ENCODE measurements around the gene BANF1. TPM values are rescaled to one million over a fixed set of nuclear protein-coding genes. Genes with fewer than 3 reads are reported as not detected.
A peak's percentile ranks its signal among the peaks of the same experiment; 100 is the strongest.

Gene BANF1
- polyA plus RNA-seq, 1 donor (not counting 4 experiments of a cell fraction or from before 2014, with no cell fraction given) = 154 TPM

GRCh38 chr11:66051371-66051765 is 49.1 kb downstream of the BANF1 start:
- H4K20me1 ChIP-seq (ENCODE audit: control insufficient read depth, extremely low read depth, insufficient read depth, low read length) = no peaks in the 10 kb centered on the region
- peaks cover 8 to 15% of the 10 kb centered on the region in 2 experiments for H3K36me3 ChIP-seq (ENCODE audit: control insufficient read depth in 2 of 2, extremely low read depth in 1 of 2, insufficient read depth in 2 of 2, low read length in 2 of 2)
- H3K9me1 ChIP-seq (ENCODE audit: control insufficient read depth, extremely low read depth, insufficient read depth, low read length) = no peaks in the 10 kb centered on the region
- peak overlapping the region; percentile 94 for H3K9ac ChIP-seq (ENCODE audit: control insufficient read depth, extremely low read depth, insufficient read depth, low read length)
- H3K4me2 ChIP-seq (ENCODE audit: control insufficient read depth, extremely low read depth, insufficient read depth, low read depth, low read length) = peak overlapping the region; percentile 90
- H2AFZ ChIP-seq (ENCODE audit: control insufficient read depth, low read length) = peak overlapping the region; percentile 78
- H3K4me3 ChIP-seq (ENCODE audit: control insufficient read depth in 2 of 3, extremely low read depth in 1 of 3, insufficient read depth in 2 of 3, low read depth in 1 of 3, low read length in 3 of 3) = peak overlapping the region; percentile 66 to 94 (median 77)
- no peaks in the 10 kb centered on the region for H3K9me3 ChIP-seq (ENCODE audit: control insufficient read depth, low read depth, low read length)
- H3K27me3 ChIP-seq (ENCODE audit: control insufficient read depth, extremely low read depth, insufficient read depth, low read length) = peaks cover 4% of the 10 kb centered on the region
- H3K27ac ChIP-seq (ENCODE audit: control insufficient read depth, insufficient read depth, low read length) = peak overlapping the region; percentile 85
- peaks cover 31% of the 10 kb centered on the region for H3K79me2 ChIP-seq (ENCODE audit: control insufficient read depth, insufficient read depth, low read length)
- FAIRE-seq (no peak), DNase-seq (ENCODE audit: low read depth, low spot score) (no peak)
- dilution Hi-C loops (cut with MboI; ENCODE audit: extremely low pct_ligation_motif_present, low sequenced_read_pairs) = no loop called here
- TF ChIP-seq EZH2 (IDR thresholded peaks at IDR 0.05; ENCODE audit: low read length) (no peak), CTCF (optimal IDR thresholded peaks at IDR 0.05 in 1 of 3, IDR thresholded peaks at IDR 0.05 in 1 of 3, conservative IDR thresholded peaks at IDR 0.05 in 1 of 3; ENCODE audit: extremely low read depth in 1 of 3, insufficient read depth in 2 of 3, low read length in 3 of 3) (no peak)
- peaks cover 17% of the 10 kb centered on the region for H3K4me1 ChIP-seq (ENCODE audit: control insufficient read depth, extremely low read depth, insufficient read depth, low read length)

- Histone ChIP-seq H3K79me2 (ENCODE audit: control insufficient read depth, insufficient read depth, low read length) (peaks cover 35% of the 10 kb centered on the region), H3K4me1 (ENCODE audit: control insufficient read depth, extremely low read depth, insufficient read depth, low read length) (peaks cover 17% of the 10 kb centered on the region), H3K9ac (ENCODE audit: control insufficient read depth, extremely low read depth, insufficient read depth, low read length) (peak within 1 kb of the TSS; percentile 94), H3K27ac (ENCODE audit: control insufficient read depth, insufficient read depth, low read length) (peak within 1 kb of the TSS; percentile 85), H3K9me3 (ENCODE audit: control insufficient read depth, low read depth, low read length) (no peaks in the 10 kb centered on the region), H3K9me1 (ENCODE audit: control insufficient read depth, extremely low read depth, insufficient read depth, low read length) (no peaks in the 10 kb centered on the region), H3K4me2 (ENCODE audit: control insufficient read depth, extremely low read depth, insufficient read depth, low read depth, low read length) (peak within 1 kb of the TSS; percentile 90), H3K4me3 (ENCODE audit: control insufficient read depth in 2 of 3, extremely low read depth in 1 of 3, insufficient read depth in 2 of 3, low read depth in 1 of 3, low read length in 3 of 3) (peak within 1 kb of the TSS; percentile 66 to 98 (median 94)), H3K36me3 (ENCODE audit: control insufficient read depth in 2 of 2, extremely low read depth in 1 of 2, insufficient read depth in 2 of 2, low read length in 2 of 2) (peaks cover 12 to 22% of the 10 kb centered on the region in 2 experiments), H4K20me1 (ENCODE audit: control insufficient read depth, extremely low read depth, insufficient read depth, low read length) (no peaks in the 10 kb centered on the region), H3K27me3 (ENCODE audit: control insufficient read depth, extremely low read depth, insufficient read depth, low read length) (peaks cover 4% of the 10 kb centered on the region), H2AFZ (ENCODE audit: control insufficient read depth, low read length) (peak within 1 kb of the TSS; percentile 93)
- FAIRE-seq = no peak
- dilution Hi-C loops (cut with MboI; ENCODE audit: extremely low pct_ligation_motif_present, low sequenced_read_pairs) = no loop called here
- DNase-seq (ENCODE audit: low read depth, low spot score) = peak; percentile 92
- TF ChIP-seq EZH2 (IDR thresholded peaks at IDR 0.05; ENCODE audit: low read length) (no peak), CTCF (optimal IDR thresholded peaks at IDR 0.05 in 1 of 3, IDR thresholded peaks at IDR 0.05 in 1 of 3, conservative IDR thresholded peaks at IDR 0.05 in 1 of 3; ENCODE audit: extremely low read depth in 1 of 3, insufficient read depth in 2 of 3, low read length in 3 of 3) (no peak)
Measured at GRCh38 chr11:66051766-66052663, 49.7 kb downstream of the BANF1 start, which contains the start of gene SF3B2. TSS of gene SF3B2 (plus strand) at chr11:66052364. CDS start at chr11:66052385, 21 bp downstream.

All from keratinocyte (primary cell).